GM19351 (cell line): ENCODE results near the gene KLHL40.
"Not testable (repeated sequence)": the region's sequence is repeated elsewhere in the genome, so short reads cannot be mapped to it uniquely, and the experiment has no call there.

ENCODE experiments used
- ATAC-seq: cut with Tn5 transposase; IDR thresholded peaks from one replicate; pipeline ENCODE4 v1.9.1; 2021; ENCODE audit warnings: mild to moderate bottlenecking, moderate library complexity; ENCODE audit not compliant: unreplicated experiment

The KLHL40 gene

DNA sequence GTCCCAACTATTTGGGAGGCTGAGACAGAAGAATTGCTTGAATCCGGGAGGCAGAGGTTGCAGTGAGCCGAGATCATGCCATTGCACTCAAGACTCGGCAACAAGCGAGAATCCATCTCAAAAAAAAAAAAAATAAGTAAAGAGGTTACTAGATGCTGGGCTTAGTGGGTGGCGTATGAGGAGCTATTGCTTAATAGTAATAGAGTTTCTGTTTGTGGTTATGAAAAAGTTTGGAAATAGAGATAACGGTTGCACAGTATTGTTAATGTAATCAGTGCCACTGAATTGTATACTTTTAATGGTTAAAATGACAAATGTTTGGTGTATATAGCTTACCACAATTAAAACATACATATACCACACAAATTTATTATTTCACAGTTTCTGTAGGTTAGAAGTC lies 32.0 kb downstream of the KLHL40 start:
- ATAC-seq = no peak

DNA sequence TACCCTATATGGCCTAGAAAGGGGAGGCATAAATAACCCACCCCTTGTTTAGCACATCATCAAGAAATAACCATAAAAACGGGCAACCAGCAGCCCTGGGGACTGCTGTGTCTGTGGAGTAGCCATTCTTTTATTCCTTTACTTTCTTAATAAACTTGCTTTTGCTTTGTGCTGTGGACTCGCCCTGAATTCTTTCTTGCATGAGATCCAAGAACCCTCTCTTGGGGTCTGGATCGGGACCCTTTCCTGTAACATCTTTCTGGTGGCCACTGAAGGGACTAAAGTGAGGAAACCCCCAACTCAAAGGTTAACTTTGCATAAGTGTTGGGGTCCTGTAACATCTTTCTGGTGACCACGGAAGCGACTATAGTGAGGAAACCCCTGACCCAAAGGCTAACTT lies 33.0 kb downstream of the KLHL40 start:
- ATAC-seq = no peak

DNA sequence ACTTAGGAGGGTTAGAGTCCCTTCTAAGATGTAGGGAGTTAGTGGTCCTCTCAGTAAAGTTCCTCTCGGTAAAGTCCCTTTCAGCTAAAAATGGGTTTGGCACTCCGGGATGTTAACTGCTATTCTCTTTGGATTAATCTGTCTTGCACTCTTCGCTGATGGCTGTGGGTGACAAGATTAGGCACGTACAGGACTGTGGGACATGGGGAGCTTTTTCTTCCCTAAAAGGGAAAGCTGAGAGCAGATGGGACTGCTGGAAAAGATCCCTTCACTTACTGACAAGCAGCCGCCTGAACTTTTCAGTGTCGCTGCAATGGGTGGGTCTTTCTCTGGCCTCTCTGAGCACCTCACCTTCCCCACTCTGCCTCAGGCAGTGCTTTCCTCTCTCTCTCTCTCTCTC lies 33.7 kb downstream of the KLHL40 start:
- no peak for ATAC-seq

DNA sequence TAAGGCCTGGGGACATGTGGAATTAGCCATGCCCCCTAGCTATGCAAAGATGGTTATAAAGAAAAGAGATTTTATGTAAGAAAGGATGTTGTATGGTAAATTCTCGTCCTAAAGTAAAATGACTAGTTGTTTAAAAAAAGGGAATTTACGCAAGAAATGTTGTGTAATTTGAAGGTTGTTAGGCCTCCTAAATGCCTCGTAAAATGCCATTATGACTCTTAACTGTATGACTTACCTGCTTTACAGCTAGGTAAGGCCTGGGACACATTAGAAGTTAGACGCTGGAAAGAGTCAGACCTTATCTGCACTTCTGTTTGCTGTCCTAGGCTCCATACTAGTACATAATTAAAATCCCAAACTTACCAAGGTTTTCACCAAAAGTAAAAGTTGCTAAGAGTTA lies 34.8 kb downstream of the KLHL40 start:
- ATAC-seq = no peak

DNA sequence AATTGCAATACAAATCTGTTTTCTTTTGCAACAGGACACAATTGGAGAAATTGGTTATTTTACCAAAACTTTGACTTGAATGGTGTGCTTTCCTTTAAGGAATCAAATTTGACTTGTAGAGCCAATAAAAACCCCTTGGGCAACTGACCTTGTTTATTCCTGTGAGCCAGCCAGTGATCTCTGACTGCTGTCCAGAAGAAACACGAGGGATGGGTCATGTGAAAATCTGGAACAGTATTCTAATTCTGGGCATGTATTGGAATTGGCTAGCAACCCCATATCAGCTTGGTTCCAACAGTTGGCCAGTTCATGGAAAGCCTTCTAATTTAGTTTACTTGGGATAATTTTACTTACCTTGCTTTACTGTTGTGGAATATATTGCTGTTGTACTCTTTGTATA lies 36.4 kb downstream of the KLHL40 start:
- no peak for ATAC-seq

DNA sequence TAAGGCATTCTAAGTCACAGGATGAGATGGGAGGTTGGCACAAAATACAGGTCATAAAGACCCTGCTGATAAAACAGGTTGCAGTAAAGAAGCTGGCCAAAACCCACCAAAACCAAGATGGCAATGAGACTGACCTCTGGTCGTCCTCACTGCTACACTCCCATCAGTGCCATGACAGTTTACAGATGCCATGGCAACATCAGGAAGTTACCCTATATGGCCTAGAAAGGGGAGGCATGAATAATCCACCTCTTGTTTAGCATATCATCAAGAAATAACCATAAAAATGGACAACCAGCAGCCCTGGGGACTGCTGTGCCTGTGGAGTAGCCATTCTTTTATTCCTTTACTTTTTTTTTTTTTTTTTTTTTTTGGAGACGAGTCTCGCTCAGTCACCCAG lies 37.1 kb downstream of the KLHL40 start:
- not testable (repeated sequence) for ATAC-seq

DNA sequence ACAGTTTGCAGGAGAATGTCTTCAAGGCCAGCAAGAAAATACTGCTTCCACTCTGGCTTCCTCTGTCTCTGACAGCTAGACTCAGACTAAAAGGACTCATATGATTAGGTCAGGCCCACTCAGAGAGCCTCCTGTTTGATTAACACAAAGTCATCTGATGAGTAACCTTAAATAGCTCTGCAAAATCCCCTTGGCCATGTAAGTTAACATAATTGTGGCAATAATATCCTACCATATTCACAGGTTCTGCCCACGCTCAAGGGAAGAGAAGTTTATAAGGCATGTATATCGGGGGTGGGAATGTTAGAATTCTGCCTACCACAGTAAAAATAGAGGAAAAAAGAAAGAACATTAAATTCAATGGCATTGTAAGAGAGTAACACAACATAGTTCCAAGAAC lies 37.9 kb downstream of the KLHL40 start:
- no peak for ATAC-seq

DNA sequence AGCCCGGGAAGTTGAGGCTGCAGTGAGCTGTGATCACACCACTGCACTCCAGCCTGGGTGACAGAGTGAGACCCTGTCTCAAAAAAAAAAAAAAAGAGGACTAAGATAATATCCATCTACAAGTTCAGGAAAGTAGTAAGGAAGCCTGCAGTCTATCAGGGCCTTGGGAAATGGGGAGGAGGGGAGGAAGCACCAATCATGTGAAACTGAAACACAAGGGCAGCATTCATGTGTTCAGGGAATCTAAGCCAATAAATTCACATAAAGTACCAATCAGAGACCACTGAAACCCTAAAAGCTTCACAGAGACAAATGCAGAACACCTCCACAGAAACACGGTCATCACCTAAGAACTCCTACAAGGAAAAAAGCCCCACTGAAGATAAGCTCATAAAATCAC lies 40.1 kb downstream of the KLHL40 start:
- ATAC-seq = no peak

DNA sequence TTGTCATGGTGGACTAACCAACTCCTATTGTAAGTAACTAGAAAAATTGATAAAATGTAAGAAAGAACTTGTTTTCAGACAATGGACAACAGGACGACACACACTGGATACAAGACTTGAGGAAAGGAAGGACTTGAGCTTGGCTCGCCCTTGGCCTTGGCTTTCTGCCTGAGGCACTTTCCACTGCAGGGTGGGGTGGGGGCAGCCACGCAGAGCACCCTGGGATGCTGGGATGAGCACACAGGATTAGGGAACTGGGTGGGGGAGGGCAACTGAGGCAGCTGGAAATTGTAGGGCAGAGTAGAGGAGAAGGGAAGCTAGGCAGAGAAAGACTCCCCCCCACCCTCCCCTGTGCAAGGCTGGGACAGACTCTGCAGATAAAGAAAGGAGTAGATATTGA lies 42.7 kb downstream of the KLHL40 start:
- ATAC-seq = no peak

DNA sequence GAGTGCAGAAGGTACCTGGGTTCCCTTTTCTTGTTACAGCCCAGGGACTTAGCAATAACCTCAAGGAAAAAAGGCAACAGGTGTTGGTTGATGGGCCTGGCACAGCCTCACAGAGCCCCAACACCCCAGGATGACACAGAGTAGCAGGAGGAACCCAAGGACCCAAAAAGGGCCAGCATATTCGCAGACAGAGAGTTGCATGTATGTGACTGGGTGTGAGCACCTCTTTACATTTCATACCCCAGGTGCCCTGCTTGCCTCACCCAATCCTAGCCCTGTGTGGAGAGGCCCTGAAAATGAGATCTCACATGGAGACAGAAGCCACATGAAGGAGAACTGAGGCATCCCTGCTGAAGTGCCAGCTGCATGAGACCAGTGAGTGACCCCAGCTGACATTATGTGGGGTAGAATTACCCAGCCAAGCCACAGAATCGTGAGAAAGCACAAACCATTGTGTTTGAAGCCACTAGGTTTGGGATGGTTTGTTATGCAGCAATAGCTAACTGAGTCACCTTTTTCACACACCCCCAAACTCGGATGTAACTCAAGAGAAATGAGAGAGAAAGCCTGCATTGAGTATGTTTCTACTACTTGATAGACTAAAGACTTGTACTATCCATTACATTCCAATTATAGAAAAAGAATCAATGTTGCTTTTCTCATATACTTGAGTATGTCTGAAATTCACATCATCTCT lies 43.5 kb downstream of the KLHL40 start:
- ATAC-seq = no peak

DNA sequence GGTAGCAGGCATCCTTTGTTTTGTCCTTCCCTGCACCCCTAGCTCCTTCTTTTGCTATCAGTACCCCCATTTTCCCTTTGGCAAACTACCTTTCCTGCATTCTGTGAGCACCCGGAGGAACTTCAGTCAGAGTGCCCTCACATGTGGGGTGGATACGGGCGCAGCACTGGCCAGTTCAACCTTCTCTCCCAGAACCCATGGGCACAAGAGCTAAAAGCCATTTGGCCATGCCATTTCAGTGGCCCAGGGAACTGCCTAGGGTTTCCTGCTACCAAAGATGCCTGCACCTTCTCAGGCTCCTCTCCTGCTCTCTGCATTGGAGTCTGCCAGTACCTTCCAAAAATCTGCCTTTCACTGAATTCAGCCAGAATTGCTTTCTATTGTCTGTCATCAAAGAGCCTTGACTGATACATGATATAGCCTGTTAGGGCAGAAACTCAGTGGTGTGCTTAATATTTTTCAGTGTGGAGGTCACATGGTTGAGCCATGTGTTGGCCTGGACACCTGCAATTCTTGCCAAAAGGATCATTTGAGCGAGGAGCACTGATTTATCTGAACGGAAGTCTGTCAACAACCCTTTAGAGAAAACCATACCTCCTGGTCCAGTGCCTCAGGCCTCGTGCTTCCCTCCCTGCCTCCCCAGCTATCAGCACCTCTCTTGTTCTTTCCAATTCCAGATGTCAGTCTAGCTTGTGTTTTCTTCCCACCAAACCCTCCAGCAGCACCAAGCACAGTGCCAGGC lies 44.2 kb downstream of the KLHL40 start:
- ATAC-seq = no peak

DNA sequence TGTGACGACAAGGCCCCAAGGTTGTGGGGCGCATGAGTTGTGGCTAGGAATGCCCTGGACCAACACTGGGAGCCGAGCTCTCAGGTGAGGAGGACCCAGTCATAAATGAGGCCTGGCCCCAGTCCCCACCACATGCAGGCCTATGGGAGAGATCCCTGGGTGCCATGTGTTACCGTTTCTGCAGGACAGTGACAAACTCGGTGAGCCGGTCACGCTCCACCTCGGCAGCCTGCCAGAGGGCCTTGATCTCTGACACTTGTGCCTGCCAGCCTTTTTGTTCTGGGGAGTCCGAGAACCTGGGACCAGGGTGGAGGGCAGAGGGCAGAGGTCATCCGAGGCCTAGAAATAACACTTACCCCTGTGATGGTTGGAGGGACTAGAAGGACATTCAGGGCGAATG lies 45.0 kb downstream of the KLHL40 start:
- no peak for ATAC-seq

DNA sequence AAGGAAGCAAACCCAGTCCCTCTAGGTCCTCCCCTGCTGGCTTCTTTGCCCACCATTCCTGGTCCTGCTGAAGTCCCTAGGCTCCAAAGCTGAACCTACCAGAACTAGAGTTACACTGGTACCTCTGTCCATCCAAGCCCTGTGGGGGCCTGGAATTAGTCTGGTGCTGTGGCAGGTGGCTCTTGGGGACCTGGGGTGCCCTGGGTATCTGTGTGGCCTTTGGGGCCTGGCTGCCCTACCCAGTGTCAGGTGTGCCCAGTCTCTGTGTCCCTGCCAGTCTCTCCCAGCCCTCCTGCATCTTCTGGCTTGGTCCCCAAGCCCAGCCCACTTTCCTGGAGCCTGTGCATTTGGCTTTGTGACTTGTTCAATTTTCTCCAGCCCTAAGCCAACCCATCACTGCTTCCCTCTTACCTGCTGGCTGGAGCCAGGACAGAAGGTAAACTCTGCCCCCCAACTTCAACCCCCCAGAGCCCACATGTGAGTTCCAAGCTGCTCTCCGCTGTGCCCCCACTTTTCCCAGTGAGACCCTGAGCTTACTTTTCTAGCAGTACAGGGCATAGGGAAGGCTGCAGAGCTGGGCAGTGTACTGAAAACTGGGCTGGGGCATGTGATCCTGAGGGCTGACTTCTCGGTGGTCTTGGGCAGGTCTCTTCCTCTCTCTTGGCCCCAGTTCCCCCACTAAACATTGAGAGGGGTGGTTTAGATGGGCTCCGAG lies 45.5 kb downstream of the KLHL40 start:
- no peak for ATAC-seq

DNA sequence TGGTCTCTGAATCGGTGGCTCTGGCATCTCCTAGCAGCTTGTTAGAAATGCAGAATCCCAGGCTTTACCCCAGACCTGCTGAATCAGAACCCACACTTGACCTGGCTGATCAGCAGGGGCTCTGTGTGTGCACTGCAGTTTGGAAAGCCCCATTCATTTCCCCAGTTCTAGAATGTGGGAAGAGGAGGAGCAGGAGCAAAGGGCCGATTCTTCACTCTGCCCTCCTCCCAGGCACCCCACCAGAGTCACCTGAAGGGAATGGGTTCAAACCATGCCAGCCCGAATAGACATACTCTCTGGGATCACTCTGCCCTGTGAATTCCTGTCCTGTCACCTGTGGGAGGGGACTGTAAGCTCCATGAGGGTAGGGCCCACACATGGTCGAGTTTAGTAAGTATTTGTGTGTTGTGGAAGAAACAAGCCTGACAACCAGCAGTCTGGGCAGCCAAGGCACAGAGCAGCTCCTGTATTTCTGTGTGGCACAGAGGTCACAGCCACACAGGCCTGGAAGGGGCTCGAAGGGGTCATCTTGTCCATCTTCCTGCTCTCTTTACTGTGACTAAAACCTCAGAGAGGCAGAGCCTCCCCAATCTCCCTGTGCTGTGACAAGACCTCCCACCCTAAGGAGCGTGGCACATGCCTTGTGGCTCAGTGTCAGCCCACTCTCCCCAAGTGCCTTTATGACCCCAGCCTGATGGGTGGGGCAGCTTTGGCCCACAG lies 46.3 kb downstream of the KLHL40 start:
- ATAC-seq = no peak

DNA sequence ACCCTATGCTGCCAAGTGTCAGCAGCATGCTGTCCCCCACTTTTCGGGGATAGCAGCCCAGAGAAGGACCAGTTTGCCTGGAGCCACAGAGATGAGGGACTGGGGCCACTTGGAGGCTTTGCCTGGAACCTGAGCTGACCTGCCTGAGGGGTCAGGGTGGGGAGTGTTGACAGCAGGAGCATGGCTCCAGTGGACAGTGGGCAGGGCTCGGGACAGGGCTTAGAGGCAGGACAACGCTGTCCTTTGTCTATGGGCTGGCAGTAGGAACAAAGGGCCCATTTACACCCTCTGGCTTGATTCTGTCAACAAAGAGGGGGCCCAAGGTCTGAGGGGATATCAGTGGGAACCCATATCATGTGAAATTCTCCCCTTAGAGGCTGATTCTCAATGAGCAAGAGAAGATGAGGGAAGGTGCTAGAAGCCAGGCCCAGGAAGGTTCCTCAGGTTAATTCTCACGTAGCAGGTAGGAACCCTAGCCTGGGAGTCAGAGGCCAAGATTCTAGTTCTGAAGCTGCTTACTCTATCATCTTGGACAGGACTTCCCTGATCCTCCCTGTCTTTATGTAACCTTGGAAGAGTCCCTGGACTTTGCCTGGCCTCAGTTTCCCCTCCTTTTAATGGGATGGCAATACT lies 47.0 kb downstream of the KLHL40 start:
- ATAC-seq = no peak

DNA sequence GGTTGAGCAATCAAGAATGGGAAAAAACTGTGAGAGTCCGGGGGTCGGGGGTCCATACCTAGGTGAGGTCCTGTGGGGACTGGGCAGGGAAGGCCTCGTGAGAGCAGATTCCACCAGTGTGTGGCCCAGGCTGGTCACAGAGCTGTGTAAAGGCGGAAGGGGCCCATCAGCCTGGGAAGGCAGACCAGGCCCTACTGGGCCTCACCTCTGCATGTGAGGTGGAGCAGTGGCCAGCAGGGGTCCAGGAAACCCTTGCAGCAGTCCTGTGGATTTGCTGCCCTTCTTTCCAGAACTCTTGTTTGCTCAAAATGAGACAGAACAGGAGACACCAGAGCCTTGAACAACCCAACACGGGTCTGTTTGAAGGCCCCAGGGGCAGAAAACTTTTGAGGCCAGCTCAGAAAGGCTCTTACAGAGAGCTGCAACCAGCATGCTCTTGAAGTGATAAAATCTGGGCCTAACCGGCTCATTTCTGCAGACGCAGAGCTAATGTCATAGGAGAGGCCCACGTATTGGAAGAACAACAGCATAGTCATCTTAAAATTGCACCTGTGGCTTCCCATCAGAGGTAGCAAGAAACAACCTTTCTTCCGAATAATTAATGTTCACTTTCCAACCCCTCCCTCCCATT lies 47.6 kb downstream of the KLHL40 start:
- no peak for ATAC-seq

DNA sequence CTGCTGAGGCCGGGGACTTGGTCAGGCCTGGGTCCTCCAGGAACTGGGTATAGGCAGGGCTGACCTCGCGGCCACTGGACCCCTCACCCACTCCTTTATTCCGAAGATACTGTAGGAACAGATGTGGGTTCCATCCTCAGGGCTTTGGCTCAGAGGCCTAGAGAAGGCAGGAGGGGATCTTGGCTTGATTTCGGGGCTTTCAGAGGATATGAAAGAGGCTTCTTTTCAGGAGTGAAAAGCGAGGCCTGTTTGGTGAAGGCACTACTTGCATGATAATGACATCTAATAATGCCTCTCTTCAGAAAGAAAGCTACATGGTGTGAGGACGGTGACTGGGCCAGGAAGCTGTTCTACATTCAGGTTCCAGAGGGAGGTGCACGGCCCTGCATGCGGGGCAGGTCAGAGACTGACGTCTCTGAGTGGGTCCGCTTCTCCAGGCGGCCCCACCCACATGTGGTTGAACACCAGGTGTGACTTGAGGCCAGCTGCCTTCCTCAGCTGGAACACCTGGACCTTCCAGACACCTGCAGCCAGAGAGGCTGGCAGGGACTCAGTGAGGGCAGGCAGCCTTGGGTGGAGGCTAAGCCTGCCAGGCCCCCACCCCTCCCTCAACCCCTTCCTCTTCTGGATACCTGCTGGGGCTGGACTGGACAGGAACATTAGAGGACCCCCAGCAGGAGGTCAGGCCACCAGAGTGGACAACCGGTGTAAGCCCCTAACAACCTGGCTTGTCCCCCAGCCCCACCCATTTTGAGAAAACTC lies 48.3 kb downstream of the KLHL40 start:
- ATAC-seq = no peak

DNA sequence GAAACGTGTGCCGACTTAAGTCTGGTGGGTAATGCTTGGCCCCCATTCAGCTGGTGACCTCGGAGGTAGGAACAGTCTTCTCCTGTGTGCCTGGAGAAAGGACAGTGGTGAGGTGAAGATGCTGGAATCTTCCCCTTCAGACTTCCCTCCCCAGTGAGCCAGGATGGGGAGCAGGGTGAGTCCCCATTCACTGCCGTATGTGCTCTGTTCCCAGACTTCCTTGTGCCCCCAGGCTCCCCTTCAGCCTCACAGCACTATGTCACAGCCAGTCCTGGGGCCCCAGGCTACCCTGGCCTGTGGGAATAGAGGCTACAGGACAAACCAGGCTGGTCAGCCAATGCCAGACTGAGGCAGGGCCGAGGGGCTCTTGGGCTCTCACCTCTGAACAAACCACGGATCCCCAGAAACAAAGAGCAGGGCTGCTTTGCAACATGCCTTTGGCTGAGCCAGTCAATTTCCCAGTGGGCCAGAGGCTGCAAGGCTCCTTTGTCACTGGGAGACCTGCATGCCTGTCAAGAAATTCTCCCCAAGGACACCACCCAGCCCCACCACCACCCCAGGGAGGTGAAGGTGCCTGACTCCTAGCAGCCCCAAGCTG lies 49.0 kb downstream of the KLHL40 start:
- ATAC-seq = no peak

DNA sequence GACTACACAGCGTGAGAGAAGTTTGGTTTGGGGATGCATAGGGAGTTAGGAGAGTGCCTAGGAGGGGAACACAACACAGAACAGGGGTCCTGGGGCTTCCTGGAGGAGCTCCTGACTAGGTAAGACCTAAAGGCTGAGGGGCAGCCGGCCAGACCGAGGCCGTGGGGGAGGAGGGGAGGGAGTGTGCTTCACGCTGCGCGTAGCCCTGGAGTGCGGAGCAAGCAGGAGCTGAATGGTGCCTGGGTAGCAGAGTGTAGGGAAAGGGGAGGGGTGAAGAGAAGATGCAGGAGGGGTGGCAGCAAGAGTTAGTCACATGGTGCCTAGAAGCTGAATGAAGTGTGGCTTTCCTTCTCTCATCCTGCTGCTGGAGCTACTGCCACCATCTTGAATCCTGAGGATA lies 49.7 kb downstream of the KLHL40 start:
- ATAC-seq = no peak
